Thyroid gland (tissue), 4 donors: Measurements from ENCODE around the gene KLF9. TPM values are rescaled to one million over a fixed set of nuclear protein-coding genes. Genes with fewer than 3 reads are reported as not detected.

Experiments used
- DNase-seq, 2 donors: peaks; one replicate each; pipeline ENCODE4 v3.0.0-alpha.2; 2019
- H3K27ac ChIP-seq, 3 donors: fragments of 200-600 bp; sonication (generic); 1 replicate in 2 of 3; 2 replicates in 1 of 3; pipeline ENCODE4 v1.5.1; 2016 to 2019; ENCODE audit warnings: mild to moderate bottlenecking in 1 of 3, moderate library complexity in 1 of 3
- H3K27me3 ChIP-seq: fragments of 200-600 bp; sonication (generic); one replicate; pipeline ENCODE4 v1.5.1; 2019
- H3K36me3 ChIP-seq, 2 donors: fragments of 200-600 bp; sonication (generic); one replicate each; pipeline ENCODE4 v1.5.1; 2016 to 2019
- H3K4me1 ChIP-seq, 2 donors: fragments of 200-600 bp; sonication (generic); one replicate each; pipeline ENCODE4 v1.5.1; 2017 to 2019
- H3K4me3 ChIP-seq, 3 donors: fragments of 200-600 bp; sonication (generic); replicated peaks in 1 of 3; 1 replicate in 2 of 3; 2 replicates in 1 of 3; pipeline ENCODE4 v1.5.1; 2016; ENCODE audit warnings: mild to moderate bottlenecking in 1 of 3
- H3K9me3 ChIP-seq: fragments of 200-600 bp; sonication (generic); one replicate; pipeline ENCODE4 v1.5.1; 2017
- POLR2A ChIP-seq, 2 donors: fragments of 450-650 bp; IDR thresholded peaks; one replicate each; pipeline ENCODE4 v1.6.1; 2017; ENCODE audit warnings: antibody characterized with exemption in 2 of 2, mild to moderate bottlenecking in 2 of 2, moderate library complexity in 1 of 2
- WGBS, 2 donors: methylation state at CpG; one replicate each; pipeline ENCODE4 v1.1.5; 2017; 5-methylcytosine and 5-hydroxymethylcytosine counted together
- intact Hi-C: fragments of 100-400 bp; cut with DNase I; formaldehyde crosslinking; loops from one replicate; pipeline ENCODE4 v1.15.1; 2023
- total RNA-seq, 4 donors: library from RNA; depleted of rRNA; stranded (reverse); fragments of >200 nt; gene quantifications; one replicate each; pipeline ENCODE4 v1.2.3, GENCODE V29; 2016
- TF ChIP-seq, protein P1 (sequence below), 6 experiments: fragments of 200-600 bp in 3 of 6; fragments of 450-650 bp in 3 of 6; sonication (generic) in 3 of 6; IDR thresholded peaks; one replicate each; pipeline ENCODE4 v1.5.1; 2016 to 2019; ENCODE audit warnings: antibody characterized with exemption in 6 of 6, mild to moderate bottlenecking in 2 of 6, inconsistent platforms in 1 of 6, moderate library complexity in 1 of 6

The KLF9 gene
- total RNA-seq, 4 donors from 2014 or later: 96.3 to 155 (median 125) TPM

DNA sequence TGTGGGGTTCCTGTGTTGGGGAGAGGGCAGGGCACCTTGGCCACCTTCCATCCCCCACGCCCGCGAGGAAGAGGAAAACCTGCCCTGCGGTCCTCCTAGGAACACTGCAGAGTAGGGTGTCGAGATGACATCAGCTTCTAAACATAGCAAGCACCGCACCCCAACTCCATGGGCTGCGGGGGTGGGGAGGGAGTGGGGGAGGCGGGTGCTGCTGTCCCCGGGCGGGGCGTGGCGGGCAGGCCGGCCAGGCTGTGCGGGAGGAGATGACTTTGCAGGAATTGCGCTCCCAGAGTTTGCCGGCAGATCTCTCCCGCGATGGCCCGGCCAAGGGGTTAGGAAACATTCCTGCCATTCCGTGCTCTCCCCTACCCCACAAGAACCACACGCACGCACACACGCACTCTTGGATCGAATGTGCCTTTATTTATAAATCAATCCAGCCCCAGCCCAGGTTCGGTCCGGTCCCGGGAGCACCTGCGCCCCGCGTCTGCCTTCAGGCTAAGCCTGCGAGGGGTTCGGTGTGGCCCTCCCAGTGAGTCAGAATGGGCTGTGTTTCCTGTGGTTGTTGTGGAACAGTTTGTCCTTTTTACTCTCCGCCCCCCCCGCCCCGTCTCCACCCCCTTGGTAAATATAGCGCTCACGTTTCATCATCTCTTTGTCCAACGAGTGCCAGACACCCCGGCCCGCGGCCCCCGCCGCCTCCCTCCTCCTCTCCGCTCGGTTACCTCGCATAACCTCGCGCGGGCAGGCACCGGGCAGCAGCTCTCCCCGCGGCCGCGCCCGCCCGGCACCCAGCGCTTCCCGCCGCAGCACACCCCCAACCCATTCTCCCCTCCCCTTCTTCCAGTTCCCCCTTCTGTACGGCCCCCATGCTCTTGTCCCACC, 5.3 kb upstream of the KLF9 start:
- H3K9me3 ChIP-seq: no peaks in the 10 kb centered on the region
- TF ChIP-seq, protein P1, sequence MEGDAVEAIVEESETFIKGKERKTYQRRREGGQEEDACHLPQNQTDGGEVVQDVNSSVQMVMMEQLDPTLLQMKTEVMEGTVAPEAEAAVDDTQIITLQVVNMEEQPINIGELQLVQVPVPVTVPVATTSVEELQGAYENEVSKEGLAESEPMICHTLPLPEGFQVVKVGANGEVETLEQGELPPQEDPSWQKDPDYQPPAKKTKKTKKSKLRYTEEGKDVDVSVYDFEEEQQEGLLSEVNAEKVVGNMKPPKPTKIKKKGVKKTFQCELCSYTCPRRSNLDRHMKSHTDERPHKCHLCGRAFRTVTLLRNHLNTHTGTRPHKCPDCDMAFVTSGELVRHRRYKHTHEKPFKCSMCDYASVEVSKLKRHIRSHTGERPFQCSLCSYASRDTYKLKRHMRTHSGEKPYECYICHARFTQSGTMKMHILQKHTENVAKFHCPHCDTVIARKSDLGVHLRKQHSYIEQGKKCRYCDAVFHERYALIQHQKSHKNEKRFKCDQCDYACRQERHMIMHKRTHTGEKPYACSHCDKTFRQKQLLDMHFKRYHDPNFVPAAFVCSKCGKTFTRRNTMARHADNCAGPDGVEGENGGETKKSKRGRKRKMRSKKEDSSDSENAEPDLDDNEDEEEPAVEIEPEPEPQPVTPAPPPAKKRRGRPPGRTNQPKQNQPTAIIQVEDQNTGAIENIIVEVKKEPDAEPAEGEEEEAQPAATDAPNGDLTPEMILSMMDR (IDR thresholded peaks at IDR 0.05): peak in 1 of 6 experiments; percentile 23
- peak; percentile 89 to 94 for TF ChIP-seq POLR2A (IDR thresholded peaks at IDR 0.05)
- no peaks in the 10 kb centered on the region for H3K36me3 ChIP-seq
- intact Hi-C loops: loop anchor here (10.0 kb wide), 1 partner anchor 185 kb away; no protein-coding TSS in a partner anchor
- WGBS, 2 donors: 1% methylated on average over 42 to 44 of the region's 60 CpGs
- DNase-seq: peak; percentile 97 to 98
- no peaks in the 10 kb centered on the region for H3K27me3 ChIP-seq
- peaks cover 45 to 56% of the 10 kb centered on the region in 2 donors for H3K4me1 ChIP-seq
- H3K27ac ChIP-seq: peak overlapping the region; percentile 100
- H3K4me3 ChIP-seq: peak overlapping the region; percentile 6 to 44 (median 13)

DNA sequence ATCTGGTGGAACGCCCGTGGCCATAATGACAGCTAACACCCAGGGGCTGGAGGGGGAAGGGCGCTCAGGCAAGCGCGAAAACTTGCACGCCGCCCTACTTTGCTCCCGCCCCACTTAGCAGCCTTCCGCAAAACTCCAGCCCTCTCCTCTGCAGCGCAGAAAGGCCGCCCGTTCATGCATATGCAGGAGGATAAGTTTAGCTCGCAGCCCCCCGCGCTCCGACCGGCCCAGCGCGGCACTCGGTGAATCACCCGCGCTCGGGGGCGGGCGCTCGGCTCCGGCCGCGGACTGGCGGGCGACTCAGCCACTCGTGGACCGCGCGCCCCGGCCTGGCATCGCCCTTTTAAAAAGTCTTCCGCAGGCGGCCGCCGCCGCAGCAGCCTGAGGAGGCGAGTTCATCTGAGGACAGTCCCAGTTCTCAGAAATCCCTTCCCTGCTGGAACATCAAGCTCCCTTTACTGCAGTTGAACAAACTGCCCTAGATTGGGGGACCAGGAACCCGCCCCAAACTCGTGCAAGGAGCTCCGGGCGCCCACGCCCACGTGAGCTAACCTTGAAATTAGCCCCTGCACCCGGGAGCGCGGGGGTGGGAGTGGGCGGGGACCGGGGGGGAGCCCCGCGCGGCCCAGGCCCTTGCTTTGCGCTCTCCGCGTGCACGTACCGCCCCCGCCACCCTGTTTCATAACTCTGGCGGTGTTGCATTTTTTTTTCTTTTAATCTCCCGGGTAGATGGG, 4.5 kb upstream of the KLF9 start:
- H3K4me3 ChIP-seq: peak overlapping the region in 2 of 3 donors; percentile 13 to 32
- H3K27me3 ChIP-seq: no peaks in the 10 kb centered on the region
- DNase-seq: peak; percentile 98
- H3K27ac ChIP-seq: peak overlapping the region; percentile 100
- TF ChIP-seq, protein P1 (IDR thresholded peaks at IDR 0.05): no peak
- TF ChIP-seq POLR2A (IDR thresholded peaks at IDR 0.05): peak; percentile 55 to 93
- no peaks in the 10 kb centered on the region for H3K36me3 ChIP-seq
- H3K4me1 ChIP-seq: peaks cover 48 to 59% of the 10 kb centered on the region in 2 donors
- WGBS, 2 donors: 0% methylated on average over 30 to 32 of the region's 65 CpGs
- H3K9me3 ChIP-seq: no peaks in the 10 kb centered on the region
- intact Hi-C loops: loop anchor here (10.0 kb wide), 1 partner anchor 186 kb away; no protein-coding TSS in a partner anchor

DNA sequence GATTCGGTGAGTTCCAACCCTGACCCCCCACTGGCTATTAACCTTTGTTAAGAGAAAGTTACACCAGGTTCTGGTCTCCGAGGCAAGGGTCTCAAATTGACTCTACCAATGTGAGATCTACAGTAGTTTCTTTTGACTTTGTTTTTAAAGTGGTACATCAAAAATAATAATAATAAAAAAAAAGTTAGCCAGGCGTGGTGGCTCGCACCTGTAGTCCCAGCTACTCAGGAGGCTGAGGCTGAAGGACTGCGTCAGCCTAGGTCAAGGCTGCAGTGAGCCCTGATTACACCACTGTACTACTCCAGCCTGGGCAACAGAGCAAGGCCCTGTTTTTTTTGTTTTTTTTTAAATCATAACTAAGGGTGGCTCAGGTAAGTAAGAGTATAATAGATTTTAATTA, 1.0 kb upstream of the KLF9 start:
- TF ChIP-seq, protein P1 (IDR thresholded peaks at IDR 0.05): no peak
- Histone ChIP-seq H3K4me3 (no peak overlapping the region), H3K27ac (peak overlapping the region; percentile 100), H3K9me3 (no peaks in the 10 kb centered on the region), H3K27me3 (no peaks in the 10 kb centered on the region), H3K4me1 (peaks cover 38 to 41% of the 10 kb centered on the region in 2 donors), H3K36me3 (no peaks in the 10 kb centered on the region)
- intact Hi-C loops: loop anchor here (10.0 kb wide), 1 partner anchor 189 kb away; no protein-coding TSS in a partner anchor
- DNase-seq: no peak
- 83 to 84% methylated on average over 5 of the region's 5 CpGs for WGBS, 2 donors

DNA sequence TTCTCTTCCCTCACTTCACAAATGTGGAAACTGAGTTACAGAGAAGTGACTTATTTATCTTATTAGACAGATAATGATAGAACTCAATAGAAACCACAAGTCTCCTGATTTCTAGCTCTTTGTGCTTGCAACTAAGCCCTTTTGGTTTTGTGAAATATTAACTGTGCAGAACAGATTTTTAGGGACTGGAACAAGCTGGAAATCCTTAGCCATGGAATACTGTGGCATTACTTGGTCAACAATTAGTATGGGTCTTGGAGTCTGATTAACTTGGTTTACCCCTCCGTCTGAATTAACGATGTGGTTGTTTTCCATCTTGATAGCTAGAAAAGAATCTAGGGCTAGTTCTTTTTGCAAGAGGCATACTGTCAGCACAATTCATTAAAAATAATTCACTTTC, 584 bp upstream of the KLF9 start:
- intact Hi-C loops: loop anchor here (10.0 kb wide), 1 partner anchor 190 kb away; no protein-coding TSS in a partner anchor
- no peak for DNase-seq
- 68 to 69% methylated on average over 2 of the region's 2 CpGs for WGBS, 2 donors
- Histone ChIP-seq H3K27ac (peak overlapping the region; percentile 100), H3K4me1 (peaks cover 39 to 45% of the 10 kb centered on the region in 2 donors), H3K9me3 (no peaks in the 10 kb centered on the region), H3K4me3 (peak overlapping the region in 1 of 3 donors; percentile 83), H3K36me3 (no peaks in the 10 kb centered on the region), H3K27me3 (no peaks in the 10 kb centered on the region)
- TF ChIP-seq, protein P1 (IDR thresholded peaks at IDR 0.05): no peak
- TF ChIP-seq POLR2A (IDR thresholded peaks at IDR 0.05): no peak
